ENCODE measurements around the gene SORBS2.

Gene SORBS2

GRCh38 chr4:185642907-185643306 lies 169.1 kb downstream of the SORBS2 start:
- no peak for TF ChIP-seq CTCF (IDR thresholded peaks at IDR 0.05; ENCODE audit: insufficient read depth, missing control alignments)
- FAIRE-seq (no peak), DNase-seq (ENCODE audit: insufficient read length, low spot score) (no peak)

GRCh38 chr4:185640811-185641675 lies 171.0 kb downstream of the SORBS2 start:
- no peak for DNase-seq (ENCODE audit: insufficient read length, low spot score)
- FAIRE-seq = peak; percentile 44
- peak; percentile 60 for TF ChIP-seq CTCF (IDR thresholded peaks at IDR 0.05; ENCODE audit: insufficient read depth, missing control alignments)

GRCh38 chr4:185638548-185639301 lies 173.3 kb downstream of the SORBS2 start:
- DNase-seq (ENCODE audit: insufficient read length, low spot score) = no peak
- no peak for TF ChIP-seq CTCF (IDR thresholded peaks at IDR 0.05; ENCODE audit: insufficient read depth, missing control alignments)
- FAIRE-seq = no peak

- FAIRE-seq = no peak
- no peak for DNase-seq (ENCODE audit: insufficient read length, low spot score)
- no peak for TF ChIP-seq CTCF (IDR thresholded peaks at IDR 0.05; ENCODE audit: insufficient read depth, missing control alignments)
Observed at GRCh38 chr4:185638093-185638492, 173.9 kb downstream of the SORBS2 start.

GRCh38 chr4:185637163-185637875 lies 174.7 kb downstream of the SORBS2 start:
- FAIRE-seq (no peak), DNase-seq (ENCODE audit: insufficient read length, low spot score) (no peak)
- TF ChIP-seq CTCF (IDR thresholded peaks at IDR 0.05; ENCODE audit: insufficient read depth, missing control alignments) = no peak

- no peak for FAIRE-seq
- peak; percentile 29 for TF ChIP-seq CTCF (IDR thresholded peaks at IDR 0.05; ENCODE audit: insufficient read depth, missing control alignments)
- DNase-seq (ENCODE audit: insufficient read length, low spot score) = no peak
Observed at GRCh38 chr4:185634066-185634652, 177.8 kb downstream of the SORBS2 start.

Measured in D721Med (cell line).